Adrenal gland (tissue), 12 donors: Measurements from ENCODE around the gene PHOSPHO1. TPM values are rescaled to one million over a fixed set of nuclear protein-coding genes. Genes with fewer than 3 reads are reported as not detected.
A peak's percentile ranks its signal among the peaks of the same experiment; 100 is the strongest.

Experiments used
- DNase-seq, 7 donors: peaks; one replicate each; pipeline ENCODE4 v3.0.0-alpha.2; 2019 to 2020
- H3K27ac ChIP-seq, 5 donors: fragments of 200-600 bp; sonication (generic) in 4 of 5; 1 replicate in 3 of 5; 2 replicates in 2 of 5; pipeline versions ENCODE4 v1.5.1 to v1.8.0; 2016 to 2020; ENCODE audit warnings: mild to moderate bottlenecking in 1 of 5
- H3K27me3 ChIP-seq: fragments of 200-600 bp; 2 replicates; pipeline ENCODE4 v1.8.0; 2021
- H3K36me3 ChIP-seq, 2 donors: fragments of 200-600 bp; replicated peaks in 1 of 2; 1 replicate in 1 of 2; 2 replicates in 1 of 2; pipeline versions ENCODE4 v1.5.1 to v1.8.0; 2018 to 2022
- H3K4me1 ChIP-seq, 2 donors: fragments of 200-600 bp; replicated peaks in 1 of 2; 1 replicate in 1 of 2; 2 replicates in 1 of 2; pipeline versions ENCODE4 v1.5.1 to v1.8.0; 2018 to 2021
- H3K4me3 ChIP-seq, 4 donors: fragments of 200-600 bp; sonication (generic) in 3 of 4; one replicate each; pipeline ENCODE4 v1.5.1; 2016 to 2018
- H3K9me3 ChIP-seq, 3 donors: fragments of 200-600 bp; sonication (generic) in 1 of 3; replicated peaks in 1 of 3; 1 replicate in 2 of 3; 2 replicates in 1 of 3; pipeline versions ENCODE4 v1.5.1 to v1.8.0; 2016 to 2021
- CTCF ChIP-seq, 6 experiments: fragments of 450-650 bp in 4 of 6; fragments of 200-600 bp in 2 of 6; sonication (generic) in 1 of 6; IDR thresholded peaks; 1 replicate in 5 of 6; 2 replicates in 1 of 6; pipeline versions ENCODE4 v1.5.1 to v1.8.0; 2016 to 2021; ENCODE audit warnings: antibody characterized with exemption in 6 of 6, mild to moderate bottlenecking in 2 of 6, moderate library complexity in 1 of 6
- POLR2A ChIP-seq, 2 donors: fragments of 450-650 bp; IDR thresholded peaks; one replicate each; pipeline ENCODE4 v1.6.1; 2017; ENCODE audit warnings: antibody characterized with exemption in 2 of 2, mild to moderate bottlenecking in 2 of 2, moderate library complexity in 1 of 2
- WGBS, 4 donors: extraction: QIAGEN DNeasy Blood & Tissue Kit in 2 of 4; methylation state at CpG; one replicate each; pipeline versions ENCODE4 v1.1.5 to v1.1.7; 2013 to 2017; 5-methylcytosine and 5-hydroxymethylcytosine counted together
- intact Hi-C, 2 donors: fragments of 100-400 bp; cut with DNase I; formaldehyde crosslinking; loops; one replicate each; pipeline versions ENCODE4 v1.14.1 to v1.15.0; 2022 to 2023
- polyA plus RNA-seq, 3 donors: library from polyadenylated mRNA; stranded (reverse); fragments of 200-250 nt in 2 of 3; fragments of 350-450 nt in 1 of 3; fragmentation: Illumina TruSeq in 1 of 3; extraction: RNeasy Lipid Tissue Mini Kit (QIAGEN cat#74804) in 1 of 3; gene quantifications; one replicate each; pipeline ENCODE4 v1.2.3, GENCODE V29; 2013 to 2014
- total RNA-seq, 9 donors: library from RNA; depleted of rRNA in 4 of 9; stranded (reverse); fragments of >200 nt in 4 of 9; fragments of 120-200 nt in 1 of 9; fragmentation: NEBNext Ultra II Directional in 1 of 9; extraction: Animal tissue kit (Norgen Biotek cat#: 25700) in 1 of 9; gene quantifications; one replicate each; pipeline versions ENCODE4 v1.1.0 to v1.2.4, GENCODE V29; 2013 to 2023
- donor health status: healthy with polysubstance abuse.
- donor health status: Bipolar disorder and iron deficiency.
- donor health status: DM: yes; HTN: yes; CAD: no.
- donor health status: DM: no; HTN: no; CAD: no.
- donor health status: DM: no; HTN: no; CAD: no.
- donor health status: DM: yes; HTN: yes; CAD: no.

PHOSPHO1 gene
- total and polyA plus RNA-seq, 12 donors = 0.25 to 5.5 (median 0.61) TPM; not detected in 5

GRCh38 chr17:49219987-49220386 is 10.6 kb downstream of the PHOSPHO1 start:
- H3K27me3 ChIP-seq = peaks cover 25% of the 10 kb centered on the region
- no peak for TF ChIP-seq CTCF (IDR thresholded peaks at IDR 0.05)
- TF ChIP-seq POLR2A (IDR thresholded peaks at IDR 0.05) = no peak
- H3K27ac ChIP-seq = no peak overlapping the region
- no peaks in the 10 kb centered on the region for H3K36me3 ChIP-seq
- 68 to 89% (median 78%) methylated on average over 12 to 15 of the region's 15 CpGs for WGBS, 4 donors
- H3K4me1 ChIP-seq = peaks cover 9 to 13% of the 10 kb centered on the region in 2 donors
- intact Hi-C loops = loop anchor here in 1 of 2 donors (5.0 kb wide), 1 partner anchor 38 kb away; no protein-coding TSS in a partner anchor
- no peaks in the 10 kb centered on the region for H3K9me3 ChIP-seq
- no peak for DNase-seq
- no peak overlapping the region for H3K4me3 ChIP-seq

- WGBS, 4 donors = 47 to 61% (median 50%) methylated on average over 27 to 37 of the region's 37 CpGs
- Histone ChIP-seq H3K4me3 (no peak overlapping the region), H3K4me1 (peaks cover 15 to 17% of the 10 kb centered on the region in 2 donors), H3K36me3 (no peaks in the 10 kb centered on the region), H3K9me3 (no peaks in the 10 kb centered on the region), H3K27me3 (peaks cover 17% of the 10 kb centered on the region), H3K27ac (peak overlapping the region in 2 of 5 donors; percentile 47 to 62)
- peak in 3 of 7 donors; percentile 32 to 60 (median 39) for DNase-seq
- TF ChIP-seq POLR2A (IDR thresholded peaks at IDR 0.05) (no peak), CTCF (IDR thresholded peaks at IDR 0.05) (peak in 2 of 6 experiments; percentile 4 to 9)
- intact Hi-C loops = no loop called here
Measured at GRCh38 chr17:49218941-49219913, 11.4 kb downstream of the PHOSPHO1 start.

- no peak for TF ChIP-seq POLR2A (IDR thresholded peaks at IDR 0.05)
- TF ChIP-seq CTCF (IDR thresholded peaks at IDR 0.05) = no peak
- Histone ChIP-seq H3K36me3 (no peaks in the 10 kb centered on the region), H3K4me3 (no peak overlapping the region), H3K9me3 (no peaks in the 10 kb centered on the region), H3K27me3 (peaks cover 9% of the 10 kb centered on the region), H3K4me1 (peaks cover 8 to 18% of the 10 kb centered on the region in 2 donors), H3K27ac (peak overlapping the region in 2 of 5 donors; percentile 47 to 80)
- peak; percentile 46 to 78 (median 62) for DNase-seq
- WGBS, 4 donors = 57 to 66% (median 63%) methylated on average over 16 to 17 of the region's 17 CpGs
- intact Hi-C loops = no loop called here
Measured at GRCh38 chr17:49217651-49218413, 12.8 kb downstream of the PHOSPHO1 start.
